Uterus (tissue), 2 donors: Measurements from ENCODE around the gene AMN.

Experiments
- CTCF ChIP-seq, 4 experiments: fragments of 200-600 bp in 2 of 4; fragments of 450-650 bp in 2 of 4; sonication (generic) in 2 of 4; IDR thresholded peaks; one replicate each; pipeline ENCODE4 v1.5.1; 2016 to 2019; ENCODE audit warnings: antibody characterized with exemption in 4 of 4, mild to moderate bottlenecking in 2 of 4, moderate library complexity in 1 of 4
- POLR2A ChIP-seq, 2 donors: fragments of 450-650 bp; IDR thresholded peaks; one replicate each; pipeline ENCODE4 v1.6.1; 2016; ENCODE audit warnings: antibody characterized with exemption in 2 of 2, mild to moderate bottlenecking in 1 of 2, moderate library complexity in 1 of 2

GRCh38 chr14:102906616-102907302 lies 15.7 kb upstream of the AMN start:
- TF ChIP-seq POLR2A (IDR thresholded peaks at IDR 0.05) (no peak), CTCF (IDR thresholded peaks at IDR 0.05) (no peak)
